ENCODE results near the gene CDKL4.
"Not testable (repeated sequence)": the region's sequence is repeated elsewhere in the genome, so short reads cannot be mapped to it uniquely, and the experiment has no call there.

Gene CDKL4

GRCh38 chr2:39140948-39141333 lies 102.8 kb downstream of the CDKL4 start:
- DNase-seq = not testable (repeated sequence)

GRCh38 chr2:39140322-39140847 lies 103.4 kb downstream of the CDKL4 start:
- DNase-seq = no peak

GRCh38 chr2:39139511-39140237 lies 104.1 kb downstream of the CDKL4 start:
- DNase-seq = no peak

GRCh38 chr2:39138837-39139211 lies 104.9 kb downstream of the CDKL4 start:
- no peak for DNase-seq

- not testable (repeated sequence) for DNase-seq
Measured at GRCh38 chr2:39138187-39138836, 105.5 kb downstream of the CDKL4 start.

- DNase-seq = no peak
Measured at GRCh38 chr2:39136799-39137198, 107.0 kb downstream of the CDKL4 start.

- no peak for DNase-seq
Measured at GRCh38 chr2:39135690-39136259, 108.0 kb downstream of the CDKL4 start.

- no peak for DNase-seq
Measured at GRCh38 chr2:39133215-39133851, 110.4 kb downstream of the CDKL4 start.

GRCh38 chr2:39128919-39129391 lies 114.8 kb downstream of the CDKL4 start:
- no peak for DNase-seq

GRCh38 chr2:39127973-39128372 lies 115.8 kb downstream of the CDKL4 start:
- DNase-seq = no peak
